HCT116 (cell line): ENCODE data around the gene CPED1.

ENCODE experiments used
- CTCF ChIP-seq, 3 experiments: fragments of 200-600 bp in 1 of 3; sonication (generic) in 1 of 3; IDR thresholded peaks in 2 of 3; conservative IDR thresholded peaks in 1 of 3; 2 replicates each; pipeline ENCODE4 v1.5.1; 2012 to 2017; ENCODE audit warnings: low read depth in 2 of 3, low read length in 2 of 3, antibody characterized with exemption in 1 of 3, borderline replicate concordance in 1 of 3, control low read depth in 1 of 3, mild to moderate bottlenecking in 1 of 3, mixed read lengths in 1 of 3, mixed run types in 1 of 3, moderate library complexity in 1 of 3; ENCODE audit not compliant: insufficient read depth in 1 of 3
- EGR1 ChIP-seq: IDR thresholded peaks from 2 replicates; pipeline ENCODE4 v1.6.1; 2012; ENCODE audit warnings: low read depth
- POLR2A ChIP-seq: IDR thresholded peaks from 2 replicates; pipeline ENCODE4 v1.7.0; 2011; ENCODE audit warnings: borderline replicate concordance; ENCODE audit not compliant: insufficient read depth, insufficient read length; ENCODE audit errors: extremely low read depth
- POLR2AphosphoS5 ChIP-seq: IDR thresholded peaks from 2 replicates; pipeline ENCODE4 v1.6.1; 2011; ENCODE audit warnings: mild to moderate bottlenecking, low read depth, low read length, moderate library complexity
- RAD21 ChIP-seq: IDR thresholded peaks from 2 replicates; pipeline ENCODE4 v1.6.1; 2012; ENCODE audit warnings: low read depth, mild to moderate bottlenecking
- SP1 ChIP-seq: IDR thresholded peaks from 2 replicates; pipeline ENCODE4 v1.6.1; 2012; ENCODE audit warnings: low read depth

- TF ChIP-seq RAD21 (no peak), CTCF (IDR thresholded peaks at IDR 0.05 in 2 of 3, conservative IDR thresholded peaks at IDR 0.05 in 1 of 3; ENCODE audit: borderline replicate concordance in 1 of 3, insufficient read depth in 1 of 3, low read depth in 2 of 3, low read length in 2 of 3) (no peak), SP1 (no peak), POLR2A (no peak), POLR2AphosphoS5 (no peak), EGR1 (no peak)
Measured at GRCh38 chr7:121105262-121105661, 116.8 kb downstream of the CPED1 start.
